ENCODE results near the gene ZSCAN23.

Gene ZSCAN23

DNA sequence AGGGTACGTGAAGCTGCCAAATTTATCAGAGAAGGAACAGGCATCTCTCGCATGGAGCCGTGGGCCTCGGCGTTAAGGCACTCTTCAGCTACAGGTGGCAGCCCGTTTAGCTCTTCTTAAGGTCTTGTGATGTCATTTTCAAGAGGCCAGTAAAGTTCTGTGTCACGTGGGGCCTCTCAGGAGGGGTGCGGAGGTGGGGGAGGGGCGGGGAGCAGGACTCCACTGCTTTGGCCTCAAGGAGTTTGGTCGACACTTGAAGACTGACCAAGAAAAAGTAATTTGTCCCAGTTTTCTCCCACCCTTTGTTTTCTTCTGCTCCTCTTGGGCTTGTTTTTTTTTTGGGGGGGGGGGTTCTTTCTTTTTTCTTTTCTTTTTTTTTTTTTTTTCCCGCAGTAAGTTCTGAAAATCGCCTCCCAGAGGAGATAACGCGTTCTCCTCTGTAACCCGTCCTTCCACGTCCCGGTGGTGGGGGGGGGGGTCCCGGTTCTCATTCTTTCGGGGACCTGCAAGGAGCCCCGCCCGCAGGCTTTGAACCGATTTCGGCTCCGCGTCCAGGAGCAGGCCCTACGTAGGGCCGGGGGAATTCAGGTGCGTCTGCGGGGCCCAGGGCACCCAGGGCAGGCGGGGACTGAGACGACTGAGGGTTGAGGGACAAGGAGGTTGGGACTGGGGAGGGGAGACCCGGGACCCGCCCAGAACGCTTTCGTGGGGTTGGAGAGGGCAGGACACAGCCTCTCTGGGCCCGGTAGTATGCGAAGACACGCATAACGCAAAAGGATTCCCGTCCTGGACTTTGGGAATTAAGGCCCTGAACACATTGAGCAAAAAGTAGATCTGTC is 46.3 kb upstream of the ZSCAN23 start:
- no peak overlapping the region for H3K4me2 ChIP-seq (ENCODE audit: low read depth, low read length, poor library complexity, severe bottlenecking)
- H3K4me3 ChIP-seq (ENCODE audit: low read length, poor library complexity, severe bottlenecking): no peak overlapping the region
- no peaks in the 10 kb centered on the region for H3K9me3 ChIP-seq (ENCODE audit: insufficient read depth, low read depth, low read length)
- H4K20me1 ChIP-seq (ENCODE audit: insufficient read depth, low read length, poor library complexity, severe bottlenecking): no peaks in the 10 kb centered on the region
- H3K9ac ChIP-seq (ENCODE audit: low read depth, low read length, poor library complexity, severe bottlenecking): no peak overlapping the region
- no peaks in the 10 kb centered on the region for H3K27me3 ChIP-seq (ENCODE audit: insufficient read depth, low read length, poor library complexity, severe bottlenecking)
- H2AFZ ChIP-seq (ENCODE audit: low read length): no peak overlapping the region
- H3K79me2 ChIP-seq (ENCODE audit: insufficient read depth, low read length): no peaks in the 10 kb centered on the region
- no peak for TF ChIP-seq EZH2phosphoT487 (IDR thresholded peaks at IDR 0.05; ENCODE audit: borderline replicate concordance)
- TF ChIP-seq, protein P1, sequence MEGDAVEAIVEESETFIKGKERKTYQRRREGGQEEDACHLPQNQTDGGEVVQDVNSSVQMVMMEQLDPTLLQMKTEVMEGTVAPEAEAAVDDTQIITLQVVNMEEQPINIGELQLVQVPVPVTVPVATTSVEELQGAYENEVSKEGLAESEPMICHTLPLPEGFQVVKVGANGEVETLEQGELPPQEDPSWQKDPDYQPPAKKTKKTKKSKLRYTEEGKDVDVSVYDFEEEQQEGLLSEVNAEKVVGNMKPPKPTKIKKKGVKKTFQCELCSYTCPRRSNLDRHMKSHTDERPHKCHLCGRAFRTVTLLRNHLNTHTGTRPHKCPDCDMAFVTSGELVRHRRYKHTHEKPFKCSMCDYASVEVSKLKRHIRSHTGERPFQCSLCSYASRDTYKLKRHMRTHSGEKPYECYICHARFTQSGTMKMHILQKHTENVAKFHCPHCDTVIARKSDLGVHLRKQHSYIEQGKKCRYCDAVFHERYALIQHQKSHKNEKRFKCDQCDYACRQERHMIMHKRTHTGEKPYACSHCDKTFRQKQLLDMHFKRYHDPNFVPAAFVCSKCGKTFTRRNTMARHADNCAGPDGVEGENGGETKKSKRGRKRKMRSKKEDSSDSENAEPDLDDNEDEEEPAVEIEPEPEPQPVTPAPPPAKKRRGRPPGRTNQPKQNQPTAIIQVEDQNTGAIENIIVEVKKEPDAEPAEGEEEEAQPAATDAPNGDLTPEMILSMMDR (conservative IDR thresholded peaks at IDR 0.05; ENCODE audit: low read length): no peak
- no peaks in the 10 kb centered on the region for H3K9me2 ChIP-seq (replicated peaks; ENCODE audit: low read depth, low read length)
- no peaks in the 10 kb centered on the region for H3K36me3 ChIP-seq (ENCODE audit: insufficient read depth, low read length)
- H3F3A ChIP-seq (ENCODE audit: low read depth): no peaks in the 10 kb centered on the region
- H3K4me1 ChIP-seq (ENCODE audit: insufficient read depth, low read length, poor library complexity, severe bottlenecking): no peaks in the 10 kb centered on the region

DNA sequence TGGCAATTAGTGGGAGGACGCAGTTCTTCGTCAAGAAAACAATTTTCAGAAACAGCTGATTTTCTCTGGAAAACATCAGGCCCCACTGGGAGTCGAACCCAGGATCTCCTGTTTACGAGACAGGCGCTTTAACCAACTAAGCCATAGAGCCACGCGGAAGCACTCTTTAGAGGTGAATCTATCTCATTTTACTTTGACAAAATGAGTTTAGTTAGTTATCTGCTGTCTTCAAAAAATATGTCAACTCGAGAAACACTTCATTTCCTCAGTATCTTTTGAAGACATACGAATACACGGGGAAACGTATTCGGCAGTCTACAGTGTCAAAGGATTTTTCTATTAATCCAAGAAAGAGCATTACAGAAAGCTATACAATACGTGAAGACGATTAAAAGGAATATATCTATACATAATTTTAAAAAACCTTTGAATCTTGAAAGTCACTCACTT is 45.6 kb upstream of the ZSCAN23 start:
- Histone ChIP-seq H3K9me2 (replicated peaks; ENCODE audit: low read depth, low read length) (no peaks in the 10 kb centered on the region), H4K20me1 (ENCODE audit: insufficient read depth, low read length, poor library complexity, severe bottlenecking) (no peaks in the 10 kb centered on the region), H3K36me3 (ENCODE audit: insufficient read depth, low read length) (no peaks in the 10 kb centered on the region), H3K27me3 (ENCODE audit: insufficient read depth, low read length, poor library complexity, severe bottlenecking) (no peaks in the 10 kb centered on the region), H3K9ac (ENCODE audit: low read depth, low read length, poor library complexity, severe bottlenecking) (no peak overlapping the region), H3K9me3 (ENCODE audit: insufficient read depth, low read depth, low read length) (no peaks in the 10 kb centered on the region), H2AFZ (ENCODE audit: low read length) (no peak overlapping the region), H3K79me2 (ENCODE audit: insufficient read depth, low read length) (no peaks in the 10 kb centered on the region), H3K4me2 (ENCODE audit: low read depth, low read length, poor library complexity, severe bottlenecking) (no peak overlapping the region), H3K4me1 (ENCODE audit: insufficient read depth, low read length, poor library complexity, severe bottlenecking) (no peaks in the 10 kb centered on the region), H3K4me3 (ENCODE audit: low read length, poor library complexity, severe bottlenecking) (no peak overlapping the region), H3F3A (ENCODE audit: low read depth) (no peaks in the 10 kb centered on the region)
- no peak for TF ChIP-seq EZH2phosphoT487 (IDR thresholded peaks at IDR 0.05; ENCODE audit: borderline replicate concordance)
- TF ChIP-seq, protein P1 (conservative IDR thresholded peaks at IDR 0.05; ENCODE audit: low read length): no peak

DNA sequence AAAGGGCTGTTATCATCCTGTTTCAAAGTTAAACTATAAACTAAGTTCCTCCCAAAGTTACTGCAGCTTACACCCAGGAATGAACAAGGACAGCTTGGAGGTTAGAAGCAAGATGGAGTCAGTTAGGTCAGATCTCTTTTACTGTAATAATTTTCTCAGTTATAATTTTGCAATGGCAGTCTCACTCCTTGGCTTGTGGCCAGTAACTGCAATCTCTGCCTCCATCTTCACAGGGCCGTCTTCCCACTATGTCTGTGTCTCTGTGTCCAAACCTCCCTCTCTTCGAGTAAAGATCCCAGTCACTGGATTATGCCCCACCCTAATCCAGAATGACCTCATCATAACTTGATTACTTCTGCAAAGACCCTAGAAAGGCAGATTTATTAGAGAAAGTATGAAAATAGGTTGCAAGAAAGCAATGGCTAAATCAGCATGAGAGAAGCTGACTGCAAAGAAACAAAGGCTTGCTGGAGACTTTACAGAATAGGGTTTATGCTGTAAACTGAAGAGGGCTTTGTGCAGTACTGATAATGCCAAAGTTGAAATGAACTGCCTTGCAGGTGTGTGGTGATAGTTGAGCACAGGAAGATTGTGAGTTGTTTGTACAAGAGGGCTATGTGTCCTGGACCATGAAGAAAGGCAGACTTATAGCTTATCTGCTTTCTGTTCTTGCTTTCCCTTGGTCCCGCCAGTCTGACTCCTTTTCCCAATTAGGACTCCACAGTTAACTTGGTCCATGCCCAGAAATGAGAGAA is 43.9 kb upstream of the ZSCAN23 start:
- H3K4me1 ChIP-seq (ENCODE audit: insufficient read depth, low read length, poor library complexity, severe bottlenecking): no peaks in the 10 kb centered on the region
- H3K27me3 ChIP-seq (ENCODE audit: insufficient read depth, low read length, poor library complexity, severe bottlenecking): no peaks in the 10 kb centered on the region
- H3K4me3 ChIP-seq (ENCODE audit: low read length, poor library complexity, severe bottlenecking): no peak overlapping the region
- no peaks in the 10 kb centered on the region for H3K9me3 ChIP-seq (ENCODE audit: insufficient read depth, low read depth, low read length)
- H2AFZ ChIP-seq (ENCODE audit: low read length): no peak overlapping the region
- H3K4me2 ChIP-seq (ENCODE audit: low read depth, low read length, poor library complexity, severe bottlenecking): no peak overlapping the region
- H4K20me1 ChIP-seq (ENCODE audit: insufficient read depth, low read length, poor library complexity, severe bottlenecking): no peaks in the 10 kb centered on the region
- no peaks in the 10 kb centered on the region for H3F3A ChIP-seq (ENCODE audit: low read depth)
- no peak overlapping the region for H3K9ac ChIP-seq (ENCODE audit: low read depth, low read length, poor library complexity, severe bottlenecking)
- H3K36me3 ChIP-seq (ENCODE audit: insufficient read depth, low read length): no peaks in the 10 kb centered on the region
- no peaks in the 10 kb centered on the region for H3K79me2 ChIP-seq (ENCODE audit: insufficient read depth, low read length)
- TF ChIP-seq, protein P1 (conservative IDR thresholded peaks at IDR 0.05; ENCODE audit: low read length): no peak
- TF ChIP-seq EZH2phosphoT487 (IDR thresholded peaks at IDR 0.05; ENCODE audit: borderline replicate concordance): no peak
- H3K9me2 ChIP-seq (replicated peaks; ENCODE audit: low read depth, low read length): no peaks in the 10 kb centered on the region
